EH (cell line): ENCODE measurements around the gene SCAPER.
"Not testable (repeated sequence)": the region's sequence is repeated elsewhere in the genome, so short reads cannot be mapped to it uniquely, and the experiment has no call there.

Experiments
- DNase-seq: peaks from one replicate; pipeline ENCODE4 v3.0.0-alpha.2; 2015; ENCODE audit warnings: low read depth

Gene SCAPER

GRCh38 chr15:76495487-76495886, 409.7 kb downstream of the SCAPER start:
- DNase-seq: peak; percentile 13

DNA sequence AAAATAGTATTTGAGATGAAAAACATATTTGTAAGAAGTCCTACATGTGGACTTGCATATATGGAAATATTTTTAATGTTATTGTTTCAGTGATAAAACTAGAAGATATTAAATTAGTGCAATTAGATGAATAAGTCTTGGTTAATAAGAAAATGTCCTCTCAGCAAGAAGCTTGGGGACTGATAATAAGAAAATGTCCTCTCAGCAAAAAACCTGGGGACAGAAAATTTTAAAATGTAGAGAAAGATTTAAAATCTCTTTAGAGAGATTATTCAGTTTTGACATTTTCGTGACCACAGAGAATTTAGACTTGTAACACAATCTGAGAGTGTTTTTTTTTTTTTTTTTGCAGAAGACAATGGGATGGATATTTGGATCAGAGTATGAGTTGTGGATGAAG, 412.6 kb downstream of the SCAPER start:
- DNase-seq: no peak

GRCh38 chr15:76483752-76484151, 421.4 kb downstream of the SCAPER start:
- no peak for DNase-seq

DNA sequence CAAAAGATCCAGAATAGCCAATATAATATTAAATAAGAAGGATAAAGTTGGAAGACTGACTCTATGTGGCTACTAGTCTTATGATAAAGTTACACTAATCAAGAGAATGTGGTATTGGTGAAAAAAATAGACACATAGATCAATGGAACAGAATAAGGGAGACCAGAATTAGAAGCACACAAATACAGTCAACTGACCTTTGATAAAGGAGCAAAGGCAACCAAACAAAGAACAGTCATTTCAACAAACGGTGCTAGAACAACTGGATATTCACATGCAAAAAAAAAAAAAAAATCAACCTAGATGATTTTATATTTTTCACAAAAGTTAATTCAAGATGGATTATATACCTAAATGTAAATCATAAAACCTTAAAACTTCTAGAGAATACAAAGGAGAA, 422.1 kb downstream of the SCAPER start:
- DNase-seq: no peak

DNA sequence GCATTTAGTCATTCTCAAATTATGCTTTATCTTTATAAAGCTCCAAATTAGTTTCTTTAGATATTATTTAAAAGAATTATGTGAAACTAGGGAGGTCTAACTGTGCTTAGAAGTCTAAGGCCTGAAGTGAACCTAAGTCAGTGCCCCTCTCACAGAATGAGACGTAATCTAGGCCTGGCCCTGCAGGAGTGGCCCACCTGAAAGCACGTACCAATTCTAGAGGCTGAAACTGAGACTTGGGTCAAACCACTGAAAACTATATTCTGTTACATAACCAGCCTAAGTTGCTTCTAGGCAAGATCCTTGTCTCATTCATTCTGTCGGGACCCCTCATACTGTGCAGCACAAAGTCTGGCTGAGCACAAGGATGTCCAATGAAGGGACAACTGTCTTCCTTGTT, 424.9 kb downstream of the SCAPER start:
- no peak for DNase-seq

DNA sequence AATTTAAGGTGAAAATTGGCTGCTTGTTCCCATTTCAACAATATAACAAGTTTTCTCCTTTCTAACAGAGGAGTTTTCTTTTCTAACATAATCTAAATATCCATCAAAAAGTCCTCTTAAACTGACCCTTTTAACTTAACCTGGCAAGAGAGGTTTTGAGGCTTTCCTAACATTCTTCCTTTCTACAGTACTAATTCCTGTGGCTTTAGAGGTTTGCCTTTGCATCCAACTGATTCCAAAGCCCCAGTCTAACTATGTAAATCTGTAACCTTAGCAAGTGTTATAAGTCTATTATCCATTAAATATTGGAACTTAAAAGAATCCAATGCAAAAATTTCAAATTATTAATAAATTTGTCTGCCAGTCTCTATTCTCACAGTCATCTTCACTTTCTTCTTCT, 434.4 kb downstream of the SCAPER start:
- DNase-seq: peak; percentile 59

- no peak for DNase-seq
These were observed 436.4 kb downstream of the SCAPER start for GRCh38 chr15:76468722-76469121.

GRCh38 chr15:76467136-76467535, 438.0 kb downstream of the SCAPER start:
- DNase-seq: peak; percentile 64

- no peak for DNase-seq
These were observed 439.4 kb downstream of the SCAPER start for GRCh38 chr15:76465728-76466127.

- DNase-seq: no peak
These were observed 440.9 kb downstream of the SCAPER start for GRCh38 chr15:76464247-76464646.

DNA sequence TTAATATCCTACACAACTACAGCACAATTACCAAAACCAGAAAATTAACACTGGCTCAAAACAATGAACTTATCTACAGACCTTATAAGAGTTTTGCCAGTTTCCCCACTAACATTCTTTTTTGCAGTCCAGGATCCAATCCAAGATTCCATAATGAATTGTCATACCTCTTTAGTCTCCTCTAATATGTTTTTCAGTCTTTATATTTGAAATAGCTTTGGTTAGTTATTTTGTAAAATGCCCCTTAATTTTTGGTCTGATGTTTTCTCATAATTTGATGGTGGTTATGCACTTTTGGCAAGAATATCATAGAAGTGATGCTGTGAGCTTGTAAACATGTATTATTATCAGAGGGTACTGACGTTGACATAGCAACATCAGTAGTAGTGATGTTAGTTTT, 444.3 kb downstream of the SCAPER start:
- DNase-seq: peak; percentile 73

DNA sequence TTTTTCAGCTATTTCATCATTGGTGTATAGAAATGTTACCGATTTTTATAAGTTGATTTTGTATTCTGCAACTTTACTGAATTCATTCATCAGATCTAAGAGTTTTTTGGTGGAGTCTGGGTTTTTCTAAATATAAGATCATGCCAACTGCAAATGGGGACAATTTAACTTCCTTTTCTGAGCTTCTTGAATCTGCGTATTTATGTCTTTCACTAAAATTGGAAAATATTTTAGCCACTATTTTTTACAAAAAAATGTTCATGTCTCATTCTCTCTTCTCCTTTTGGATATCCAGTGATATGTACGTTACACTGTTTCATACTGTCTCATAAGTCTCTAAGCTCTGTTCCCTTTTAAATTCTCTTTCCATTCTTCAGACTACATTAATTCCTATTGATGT, 444.8 kb downstream of the SCAPER start:
- no peak for DNase-seq

- DNase-seq: no peak
These were observed 453.6 kb downstream of the SCAPER start for GRCh38 chr15:76451540-76451939.

DNA sequence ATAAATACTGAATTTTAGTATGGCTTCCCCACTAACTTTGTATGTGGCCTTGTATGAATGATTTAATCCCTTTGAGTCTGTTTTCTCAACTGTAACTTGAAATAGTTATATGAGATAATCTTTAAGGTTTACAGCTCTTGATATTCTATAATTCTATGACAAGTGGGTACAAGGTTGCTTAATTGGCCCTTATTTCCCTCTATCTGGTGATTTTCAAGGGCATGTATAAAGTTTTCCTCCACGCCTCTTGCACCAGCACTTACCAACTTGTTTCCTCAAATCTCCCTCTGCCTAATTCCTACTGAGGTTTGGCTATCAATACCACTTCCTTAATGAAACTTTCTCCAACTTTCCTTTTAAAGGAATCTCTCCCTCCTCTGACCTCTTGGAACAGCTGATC, 455.7 kb downstream of the SCAPER start:
- no peak for DNase-seq

GRCh38 chr15:76448755-76449154, 456.4 kb downstream of the SCAPER start:
- no peak for DNase-seq

DNA sequence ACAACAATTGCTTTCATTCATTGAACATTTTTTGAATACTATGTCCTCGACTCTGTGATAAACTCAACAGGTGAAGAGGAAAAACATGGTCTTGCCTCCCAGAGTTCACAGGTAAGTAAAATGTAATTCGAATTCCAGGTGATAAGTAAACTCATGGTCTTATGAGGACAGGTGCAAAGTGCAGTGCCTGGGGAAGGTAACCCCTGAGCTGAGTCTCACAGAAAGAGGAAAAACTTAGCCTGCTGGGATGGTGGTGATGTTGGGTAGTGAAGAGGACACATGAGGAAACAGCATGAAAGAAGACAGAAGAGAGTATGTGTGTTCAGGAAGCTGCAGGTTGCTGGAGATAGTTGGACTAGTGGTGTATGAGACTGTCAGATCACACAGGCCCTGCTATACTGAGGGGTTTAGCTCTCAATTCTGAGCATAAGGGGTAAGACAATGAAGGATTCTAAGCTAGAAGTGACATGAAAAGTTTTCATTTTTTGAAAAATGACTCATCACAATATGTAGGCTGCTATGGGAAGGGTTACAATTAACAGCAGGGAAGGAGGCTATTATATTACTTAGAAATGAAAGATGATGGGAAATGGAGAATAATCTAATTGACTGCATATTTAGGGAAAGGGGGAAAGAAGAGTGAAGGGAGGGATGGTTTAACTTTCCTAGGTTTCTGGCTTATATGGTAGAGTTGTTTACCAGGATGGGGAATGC, 457.3 kb downstream of the SCAPER start:
- DNase-seq: no peak

DNA sequence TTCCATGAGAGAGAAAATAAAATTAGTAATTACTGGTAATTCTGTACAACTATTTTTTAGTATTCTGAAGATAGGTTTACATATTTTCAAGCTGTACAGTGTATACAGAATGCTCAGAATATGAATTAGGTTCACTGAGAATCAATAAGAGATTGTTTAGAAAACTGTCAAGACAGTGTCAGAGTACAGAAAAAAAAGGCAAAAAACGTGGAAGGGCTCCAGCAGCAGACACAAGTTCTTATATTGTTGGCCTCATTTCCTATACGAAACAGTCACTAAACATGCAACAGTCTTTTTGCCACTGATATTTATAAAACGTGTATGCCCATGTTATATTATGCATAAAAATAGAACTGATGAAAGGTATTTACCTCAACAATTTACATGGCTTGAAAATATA, 464.7 kb downstream of the SCAPER start:
- DNase-seq: no peak

- no peak for DNase-seq
These were observed 465.6 kb downstream of the SCAPER start for GRCh38 chr15:76439542-76439941.

- DNase-seq: peak; percentile 72
These were observed 471.2 kb downstream of the SCAPER start for GRCh38 chr15:76433798-76434400.

GRCh38 chr15:76433036-76433435, 472.1 kb downstream of the SCAPER start:
- DNase-seq: not testable (repeated sequence)

DNA sequence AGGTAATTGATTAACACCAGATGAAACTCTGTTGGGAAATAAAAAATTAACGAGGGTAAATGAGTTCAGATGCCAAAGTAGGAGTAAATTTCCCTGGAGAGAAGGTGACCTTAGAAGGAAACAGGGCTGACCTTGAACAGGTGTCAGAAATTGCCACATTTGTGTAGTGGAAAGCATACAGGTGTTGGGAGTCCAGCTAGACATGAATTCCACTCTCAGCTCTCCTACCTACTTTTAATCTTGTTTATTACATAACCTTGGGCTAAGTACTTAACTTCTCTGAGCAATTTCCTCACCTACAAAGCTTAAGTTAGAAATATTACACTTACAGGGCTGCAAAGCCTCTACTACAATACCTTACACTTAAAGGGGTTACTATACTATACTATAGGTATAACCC, 472.5 kb downstream of the SCAPER start:
- no peak for DNase-seq

DNA sequence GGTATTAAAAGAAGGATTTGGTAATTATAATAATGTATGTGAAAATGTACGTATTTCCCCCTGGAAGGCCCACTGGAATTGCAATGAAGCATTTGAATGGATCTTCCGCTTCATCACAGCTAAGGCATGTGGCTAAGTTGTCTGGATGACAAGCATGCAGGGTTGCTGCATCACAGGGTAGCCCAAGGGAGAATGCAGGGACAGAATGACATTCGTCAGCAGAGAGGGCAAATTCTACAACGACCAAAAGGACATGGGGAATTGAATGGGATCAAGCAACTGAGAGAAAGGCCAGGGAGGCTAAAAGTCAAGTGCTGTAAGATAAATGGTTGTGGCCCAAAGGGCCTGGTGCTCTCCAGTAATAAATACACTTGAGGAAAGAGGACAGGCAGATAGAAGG, 473.2 kb downstream of the SCAPER start:
- DNase-seq: peak; percentile 76

DNA sequence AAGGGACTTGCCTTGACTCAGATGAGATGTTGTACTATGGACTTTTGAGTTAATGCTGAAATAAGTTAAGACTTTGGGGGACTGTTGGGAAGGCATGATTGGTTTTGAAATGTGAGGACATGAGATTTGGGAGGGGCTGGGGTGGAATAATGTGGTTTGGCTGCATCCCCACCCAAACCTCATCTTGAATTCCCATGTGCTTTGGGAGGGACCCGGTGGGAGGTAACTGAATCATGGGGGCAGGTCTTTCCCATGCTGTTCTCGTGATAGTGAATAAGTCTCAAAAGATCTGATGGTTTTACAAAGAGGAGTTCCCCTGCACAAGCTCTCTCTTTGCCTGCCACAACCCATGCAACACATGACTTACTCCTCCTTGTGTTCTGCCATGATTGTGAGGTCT, 474.4 kb downstream of the SCAPER start:
- DNase-seq: not testable (repeated sequence)

DNA sequence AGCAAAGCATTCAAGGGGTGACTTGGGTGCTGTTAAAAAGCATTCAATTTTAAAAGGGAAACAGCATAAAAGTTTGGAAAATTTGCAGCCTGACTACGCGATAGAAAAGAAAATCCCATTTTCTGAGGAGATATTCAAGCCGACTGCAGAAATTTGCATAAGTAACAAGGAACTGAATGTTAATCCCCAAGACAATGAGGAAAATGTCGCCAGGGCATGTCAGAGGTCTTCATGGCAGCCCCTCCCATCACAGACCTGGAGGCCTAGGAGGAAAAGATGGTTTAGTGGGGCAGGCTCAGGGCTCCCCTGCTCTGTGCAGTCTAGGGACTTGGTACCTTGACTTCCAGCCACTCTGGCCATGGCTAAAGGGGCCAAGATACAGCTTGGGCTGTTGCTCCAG, 475.5 kb downstream of the SCAPER start:
- DNase-seq: no peak
